H9 (cell line): ENCODE data around the gene CORO1A. TPM values are rescaled to one million over a fixed set of nuclear protein-coding genes. Genes with fewer than 3 reads are reported as not detected.
"Not testable (repeated sequence)": the region's sequence is repeated elsewhere in the genome, so short reads cannot be mapped to it uniquely, and the experiment has no call there.

Source experiments
- DNase-seq: peaks from one replicate; pipeline ENCODE4 v3.0.0-alpha.2; 2017
- H2AFZ ChIP-seq: one replicate; pipeline ENCODE4 v1.6.1; 2013; ENCODE audit warnings: mild to moderate bottlenecking, low read length, control low read depth, moderate library complexity
- H2AK5ac ChIP-seq: 2 replicates; pipeline ENCODE4 v1.6.1; 2013; ENCODE audit warnings: low read length, control low read depth, mixed read lengths; ENCODE audit not compliant: insufficient read length
- H2BK120ac ChIP-seq: one replicate; pipeline ENCODE4 v1.6.1; 2013; ENCODE audit warnings: low read depth, mild to moderate bottlenecking, low read length, control low read depth, inconsistent platforms; ENCODE audit not compliant: poor library complexity, severe bottlenecking
- H2BK12ac ChIP-seq: 2 replicates; pipeline ENCODE4 v1.6.1; 2013; ENCODE audit warnings: low read length, control low read depth, mixed read lengths, low read depth; ENCODE audit not compliant: insufficient read length
- H2BK15ac ChIP-seq: 2 replicates; pipeline ENCODE4 v1.6.1; 2013; ENCODE audit warnings: low read depth, low read length, control low read depth
- H2BK20ac ChIP-seq: one replicate; pipeline ENCODE4 v1.6.1; 2013; ENCODE audit warnings: low read depth, mild to moderate bottlenecking, low read length, control low read depth, inconsistent platforms; ENCODE audit not compliant: poor library complexity, severe bottlenecking
- H2BK5ac ChIP-seq: 2 replicates; pipeline ENCODE4 v1.6.1; 2013; ENCODE audit warnings: low read length, control low read depth, mixed read lengths; ENCODE audit not compliant: insufficient read length
- H3K14ac ChIP-seq: 2 replicates; pipeline ENCODE4 v1.6.1; 2013; ENCODE audit warnings: low read length, control low read depth; ENCODE audit not compliant: insufficient read depth
- H3K18ac ChIP-seq: 2 replicates; pipeline ENCODE4 v1.6.1; 2013; ENCODE audit warnings: low read depth, mild to moderate bottlenecking, mixed read lengths, low read length, control low read depth; ENCODE audit not compliant: insufficient read length
- H3K23ac ChIP-seq: 2 replicates; pipeline ENCODE4 v1.6.1; 2013; ENCODE audit warnings: low read length, control low read depth, mixed read lengths, low read depth; ENCODE audit not compliant: insufficient read length
- H3K23me2 ChIP-seq: 2 replicates; pipeline ENCODE4 v1.6.1; 2013; ENCODE audit warnings: low read depth, mild to moderate bottlenecking, mixed read lengths, low read length, control low read depth; ENCODE audit not compliant: insufficient read length, poor library complexity, severe bottlenecking
- H3K27ac ChIP-seq: 2 replicates; pipeline ENCODE4 v1.5.1; 2013; ENCODE audit warnings: low read length, control low read depth, mixed read lengths, low read depth; ENCODE audit not compliant: insufficient read length
- H3K27me3 ChIP-seq: 2 replicates; pipeline ENCODE4 v1.6.1; 2013; ENCODE audit warnings: low read length, control low read depth, inconsistent platforms; ENCODE audit not compliant: insufficient read depth
- H3K4ac ChIP-seq: 2 replicates; pipeline ENCODE4 v1.6.1; 2013; ENCODE audit warnings: low read depth, mild to moderate bottlenecking, control low read depth, inconsistent platforms, low read length, moderate library complexity
- H3K4me1 ChIP-seq: 2 replicates; pipeline ENCODE4 v1.6.1; 2013; ENCODE audit warnings: low read length, control low read depth, inconsistent platforms; ENCODE audit not compliant: insufficient read depth
- H3K4me2 ChIP-seq: 2 replicates; pipeline ENCODE4 v1.6.1; 2013; ENCODE audit warnings: low read length, control low read depth, mixed read lengths; ENCODE audit not compliant: insufficient read length, insufficient read depth
- H3K56ac ChIP-seq: 2 replicates; pipeline ENCODE4 v1.6.1; 2013; ENCODE audit warnings: low read depth, mild to moderate bottlenecking, mixed read lengths, low read length, control low read depth; ENCODE audit not compliant: insufficient read length
- H3K79me1 ChIP-seq: 2 replicates; pipeline ENCODE4 v1.6.1; 2013; ENCODE audit warnings: low read depth, mild to moderate bottlenecking, moderate library complexity, low read length, control low read depth, inconsistent platforms; ENCODE audit not compliant: insufficient read depth, poor library complexity, severe bottlenecking
- H3K79me2 ChIP-seq: 2 replicates; pipeline ENCODE4 v1.6.1; 2013; ENCODE audit warnings: low read length, control low read depth, inconsistent platforms; ENCODE audit not compliant: insufficient read depth
- H3K9ac ChIP-seq: 2 replicates; pipeline ENCODE4 v1.6.1; 2013; ENCODE audit warnings: low read length, control low read depth, mixed read lengths; ENCODE audit not compliant: insufficient read length; ENCODE audit errors: extremely low read depth
- H3K9me3 ChIP-seq: one replicate; pipeline ENCODE4 v1.6.1; 2013; ENCODE audit warnings: low read depth, low read length, inconsistent platforms; ENCODE audit not compliant: control insufficient read depth
- H3T11ph ChIP-seq: one replicate; pipeline ENCODE4 v1.6.1; 2013; ENCODE audit warnings: mild to moderate bottlenecking, low read length, control low read depth, inconsistent platforms
- H4K20me1 ChIP-seq: one replicate; pipeline ENCODE4 v1.6.1; 2013; ENCODE audit not compliant: control insufficient read depth, insufficient read length, insufficient read depth
- H4K5ac ChIP-seq: 2 replicates; pipeline ENCODE4 v1.6.1; 2013; ENCODE audit warnings: low read depth, mild to moderate bottlenecking, mixed read lengths, low read length, control low read depth; ENCODE audit not compliant: insufficient read length
- H4K8ac ChIP-seq: replicated peaks from 2 replicates; pipeline ENCODE4 v1.6.1; 2013; ENCODE audit warnings: low read length, control low read depth, mixed read lengths, low read depth; ENCODE audit not compliant: insufficient read length
- H4K91ac ChIP-seq: 2 replicates; pipeline ENCODE4 v1.6.1; 2013; ENCODE audit warnings: low read depth, mild to moderate bottlenecking, moderate library complexity, mixed read lengths, low read length, control low read depth; ENCODE audit not compliant: insufficient read length
- H3K27ac Mint-ChIP-seq, 3 experiments: 2 replicates in 2 of 3; 3 replicates in 1 of 3; pipeline ENCODE4 v1.8.0; 2020 to 2021; ENCODE audit warnings: mixed read lengths in 3 of 3, mild to moderate bottlenecking in 1 of 3, moderate library complexity in 1 of 3
- H3K27me3 Mint-ChIP-seq: 2 replicates; pipeline ENCODE4 v1.8.0; 2021; ENCODE audit warnings: low read depth, mild to moderate bottlenecking, moderate library complexity, mixed read lengths
- H3K36me3 Mint-ChIP-seq, 3 experiments: 2 replicates in 2 of 3; 3 replicates in 1 of 3; pipeline ENCODE4 v1.8.0; 2020 to 2021; ENCODE audit warnings: low read depth in 3 of 3, mixed read lengths in 3 of 3; ENCODE audit not compliant: insufficient read depth in 1 of 3
- H3K4me1 Mint-ChIP-seq, 2 experiments: 2 replicates each; pipeline ENCODE4 v1.8.0; 2020; ENCODE audit warnings: mixed read lengths in 2 of 2
- H3K4me3 Mint-ChIP-seq, 2 experiments: 2 replicates in 1 of 2; 3 replicates in 1 of 2; pipeline ENCODE4 v1.8.0; 2020 to 2021; ENCODE audit warnings: mild to moderate bottlenecking in 2 of 2, mixed read lengths in 2 of 2, moderate library complexity in 1 of 2
- H3K9me3 Mint-ChIP-seq, 2 experiments: 2 replicates in 1 of 2; 3 replicates in 1 of 2; pipeline ENCODE4 v1.8.0; 2020; ENCODE audit warnings: mild to moderate bottlenecking in 2 of 2, mixed read lengths in 2 of 2, moderate library complexity in 1 of 2
- WGBS: extraction: QIAGEN DNeasy Blood & Tissue Kit; methylation state at CpG from one replicate; pipeline ENCODE4 v1.1.7; 2013; ENCODE audit warnings: missing lambda C conversion rate, low lambda C conversion rate, mixed read lengths; ENCODE audit not compliant: insufficient read length; ENCODE audit errors: extremely low coverage; 5-methylcytosine and 5-hydroxymethylcytosine counted together
- total RNA-seq: library from RNA; stranded (reverse); gene quantifications from 2 replicates; pipeline ENCODE4 v1.2.1, GENCODE V29; 2021
- TF ChIP-seq, protein P1 (sequence below): fragments of 200-600 bp; sonication (generic); conservative IDR thresholded peaks from 3 replicates; pipeline ENCODE4 v1.8.0; 2021; ENCODE audit warnings: antibody characterized with exemption, mild to moderate bottlenecking

The CORO1A gene
- total RNA-seq, 1 experiment from 2014 or later = 4.8 TPM

DNA sequence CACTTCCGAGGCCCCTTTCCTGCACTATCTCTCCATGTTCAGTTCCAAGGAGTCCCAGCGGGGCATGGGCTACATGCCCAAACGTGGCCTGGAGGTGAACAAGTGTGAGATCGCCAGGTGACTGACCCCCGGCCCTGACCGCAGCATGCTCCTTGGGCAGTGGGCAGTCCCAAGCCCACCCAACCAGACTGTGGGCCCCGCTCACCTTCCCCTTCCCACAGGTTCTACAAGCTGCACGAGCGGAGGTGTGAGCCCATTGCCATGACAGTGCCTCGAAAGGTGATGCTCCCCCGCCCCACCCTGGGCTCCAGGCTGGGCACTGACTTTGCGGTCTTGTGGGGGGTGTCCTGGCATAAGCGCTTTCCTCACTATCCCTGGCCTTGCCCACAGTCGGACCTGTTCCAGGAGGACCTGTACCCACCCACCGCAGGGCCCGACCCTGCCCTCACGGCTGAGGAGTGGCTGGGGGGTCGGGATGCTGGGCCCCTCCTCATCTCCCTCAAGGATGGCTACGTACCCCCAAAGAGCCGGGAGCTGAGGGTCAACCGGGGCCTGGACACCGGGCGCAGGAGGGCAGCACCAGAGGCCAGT, 4.7 kb downstream of the CORO1A start:
- H3K9me3 Mint-ChIP-seq = no peaks in the 10 kb centered on the region
- H3K27me3 ChIP-seq = no peaks in the 10 kb centered on the region

GRCh38 chr16:30191158-30191557, 7.8 kb downstream of the CORO1A start:
- H3K27me3 Mint-ChIP-seq, H3K9me3 Mint-ChIP-seq: not testable (repeated sequence)

More for the DNA sequence above, 4.7 kb downstream of the CORO1A start:
- Histone ChIP-seq H2BK15ac (no peak overlapping the region), H3K23me2 (no peaks in the 10 kb centered on the region), H3K9ac (no peak overlapping the region), H4K5ac (no peak overlapping the region), H3K27ac (no peak overlapping the region), H3K9me3 (no peaks in the 10 kb centered on the region), H3K79me1 (no peaks in the 10 kb centered on the region), H2BK20ac (no peak overlapping the region), H4K20me1 (peaks cover 4% of the 10 kb centered on the region), H2BK5ac (no peak overlapping the region), H3K4ac (no peak overlapping the region), H3K4me1 (no peaks in the 10 kb centered on the region), H3K23ac (no peak overlapping the region), H3K14ac (no peak overlapping the region), H3K79me2 (no peaks in the 10 kb centered on the region), H2AFZ (no peak overlapping the region), H3K56ac (no peak overlapping the region), H2BK120ac (no peak overlapping the region), H2BK12ac (no peak overlapping the region), H3K4me2 (no peak overlapping the region), H3K18ac (no peak overlapping the region), H2AK5ac (no peak overlapping the region), H4K91ac (no peak overlapping the region), H4K8ac (no peak overlapping the region), H3T11ph (no peak overlapping the region)
- Mint-ChIP-seq H3K4me1 (peaks cover 4 to 14% of the 10 kb centered on the region in 2 experiments), H3K36me3 (no peaks in the 10 kb centered on the region; a peak in 1 of 7 replicates), H3K27me3 (peaks cover 14% of the 10 kb centered on the region), H3K4me3 (no peak overlapping the region), H3K27ac (no peak overlapping the region)
- TF ChIP-seq, protein P1, sequence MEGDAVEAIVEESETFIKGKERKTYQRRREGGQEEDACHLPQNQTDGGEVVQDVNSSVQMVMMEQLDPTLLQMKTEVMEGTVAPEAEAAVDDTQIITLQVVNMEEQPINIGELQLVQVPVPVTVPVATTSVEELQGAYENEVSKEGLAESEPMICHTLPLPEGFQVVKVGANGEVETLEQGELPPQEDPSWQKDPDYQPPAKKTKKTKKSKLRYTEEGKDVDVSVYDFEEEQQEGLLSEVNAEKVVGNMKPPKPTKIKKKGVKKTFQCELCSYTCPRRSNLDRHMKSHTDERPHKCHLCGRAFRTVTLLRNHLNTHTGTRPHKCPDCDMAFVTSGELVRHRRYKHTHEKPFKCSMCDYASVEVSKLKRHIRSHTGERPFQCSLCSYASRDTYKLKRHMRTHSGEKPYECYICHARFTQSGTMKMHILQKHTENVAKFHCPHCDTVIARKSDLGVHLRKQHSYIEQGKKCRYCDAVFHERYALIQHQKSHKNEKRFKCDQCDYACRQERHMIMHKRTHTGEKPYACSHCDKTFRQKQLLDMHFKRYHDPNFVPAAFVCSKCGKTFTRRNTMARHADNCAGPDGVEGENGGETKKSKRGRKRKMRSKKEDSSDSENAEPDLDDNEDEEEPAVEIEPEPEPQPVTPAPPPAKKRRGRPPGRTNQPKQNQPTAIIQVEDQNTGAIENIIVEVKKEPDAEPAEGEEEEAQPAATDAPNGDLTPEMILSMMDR = no peak
- peak; percentile 29 for DNase-seq
- WGBS = no CpG with 5 or more reads among the region's 23 CpGs

More at GRCh38 chr16:30191158-30191557, 7.8 kb downstream of the CORO1A start:
- H2BK20ac ChIP-seq, H3K27ac Mint-ChIP-seq, H3K4me3 Mint-ChIP-seq, H2BK5ac ChIP-seq, H2AFZ ChIP-seq, H3K23me2 ChIP-seq, H3K79me1 ChIP-seq, H4K5ac ChIP-seq, H3T11ph ChIP-seq, H2BK12ac ChIP-seq, H3K56ac ChIP-seq, H3K79me2 ChIP-seq, H3K4me2 ChIP-seq, H2AK5ac ChIP-seq, H3K36me3 Mint-ChIP-seq, H3K18ac ChIP-seq, H3K27ac ChIP-seq, H3K4me1 Mint-ChIP-seq, DNase-seq, H3K9me3 ChIP-seq, H2BK120ac ChIP-seq, H4K91ac ChIP-seq, H3K14ac ChIP-seq, H4K20me1 ChIP-seq, H3K23ac ChIP-seq, H3K9ac ChIP-seq, H3K4ac ChIP-seq, H3K4me1 ChIP-seq, H2BK15ac ChIP-seq, H4K8ac ChIP-seq, H3K27me3 ChIP-seq: not testable (repeated sequence)
- no CpG with 5 or more reads among the region's 12 CpGs for WGBS
